ENCODE data around the gene FANCI.

- TF ChIP-seq, protein P1, sequence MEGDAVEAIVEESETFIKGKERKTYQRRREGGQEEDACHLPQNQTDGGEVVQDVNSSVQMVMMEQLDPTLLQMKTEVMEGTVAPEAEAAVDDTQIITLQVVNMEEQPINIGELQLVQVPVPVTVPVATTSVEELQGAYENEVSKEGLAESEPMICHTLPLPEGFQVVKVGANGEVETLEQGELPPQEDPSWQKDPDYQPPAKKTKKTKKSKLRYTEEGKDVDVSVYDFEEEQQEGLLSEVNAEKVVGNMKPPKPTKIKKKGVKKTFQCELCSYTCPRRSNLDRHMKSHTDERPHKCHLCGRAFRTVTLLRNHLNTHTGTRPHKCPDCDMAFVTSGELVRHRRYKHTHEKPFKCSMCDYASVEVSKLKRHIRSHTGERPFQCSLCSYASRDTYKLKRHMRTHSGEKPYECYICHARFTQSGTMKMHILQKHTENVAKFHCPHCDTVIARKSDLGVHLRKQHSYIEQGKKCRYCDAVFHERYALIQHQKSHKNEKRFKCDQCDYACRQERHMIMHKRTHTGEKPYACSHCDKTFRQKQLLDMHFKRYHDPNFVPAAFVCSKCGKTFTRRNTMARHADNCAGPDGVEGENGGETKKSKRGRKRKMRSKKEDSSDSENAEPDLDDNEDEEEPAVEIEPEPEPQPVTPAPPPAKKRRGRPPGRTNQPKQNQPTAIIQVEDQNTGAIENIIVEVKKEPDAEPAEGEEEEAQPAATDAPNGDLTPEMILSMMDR (conservative IDR thresholded peaks at IDR 0.05; ENCODE audit: low read depth, low read length) = no peak
- TF ChIP-seq EZH2 (IDR thresholded peaks at IDR 0.05; ENCODE audit: borderline replicate concordance, low read depth, low read length, poor library complexity, severe bottlenecking) = no peak
Measured at GRCh38 chr15:89321521-89322410, 78.0 kb downstream of the FANCI start.
